Measurements from ENCODE around the gene OGFRL1. TPM values are rescaled to one million over a fixed set of nuclear protein-coding genes. Genes with fewer than 3 reads are reported as not detected.

OGFRL1 gene
- total RNA-seq, 2 experiments from 2014 or later: 5.3 to 6.1 TPM

DNA sequence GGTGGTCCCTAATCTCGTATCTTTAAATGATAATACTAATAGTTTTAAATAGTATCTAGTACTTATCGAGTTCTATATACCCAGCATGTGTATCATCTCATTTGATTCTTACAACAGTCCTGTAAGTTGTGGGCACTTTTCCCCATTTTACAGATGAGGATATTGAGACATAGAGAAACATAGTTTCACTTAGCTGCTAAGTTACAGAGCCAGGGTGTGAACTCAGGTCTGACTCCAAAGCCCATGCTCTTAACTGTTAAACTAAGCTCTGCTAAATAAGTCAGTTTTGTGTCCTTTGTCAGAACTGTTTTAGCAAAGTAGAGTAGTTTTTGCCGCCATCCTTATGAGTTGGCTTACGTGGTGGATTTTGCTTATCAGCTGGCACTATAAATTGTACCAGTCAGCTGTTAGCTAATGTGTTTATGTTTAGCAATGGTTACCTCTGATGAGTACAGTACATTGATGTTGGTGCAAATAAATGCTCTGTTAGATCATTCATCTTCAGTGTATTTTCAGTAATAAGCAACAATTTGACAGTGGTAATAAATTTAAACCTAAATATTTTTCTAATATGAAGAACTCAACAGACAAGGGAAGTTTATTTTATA lies 12.1 kb downstream of the OGFRL1 start:
- H3K9me3 Mint-ChIP-seq: no peaks in the 10 kb centered on the region
- H3K27me3 Mint-ChIP-seq: no peaks in the 10 kb centered on the region
- no peak overlapping the region for H3K4me3 Mint-ChIP-seq
- H3K36me3 Mint-ChIP-seq: peaks cover 8% of the 10 kb centered on the region
- DNase-seq: no peak
- H3K27ac Mint-ChIP-seq: no peak overlapping the region
- no peaks in the 10 kb centered on the region for H3K4me1 Mint-ChIP-seq

DNA sequence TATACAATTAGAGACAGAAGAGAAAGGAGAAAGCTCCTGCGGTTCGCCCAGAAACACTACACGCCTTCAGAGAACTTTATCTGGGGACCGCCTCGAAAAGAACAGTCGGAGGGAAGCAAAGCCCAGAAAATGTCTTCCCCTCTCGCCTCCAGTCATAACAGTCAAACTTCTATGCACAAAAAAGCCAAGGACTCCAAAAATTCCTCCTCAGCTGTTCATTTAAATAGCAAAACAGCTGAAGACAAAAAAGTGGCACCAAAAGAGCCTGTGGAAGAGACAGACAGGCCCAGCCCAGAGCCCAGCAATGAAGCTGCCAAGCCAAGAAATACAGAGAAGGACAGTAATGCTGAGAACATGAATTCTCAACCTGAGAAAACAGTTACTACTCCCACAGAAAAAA lies 12.9 kb downstream of the OGFRL1 start:
- no peak overlapping the region for H3K27ac Mint-ChIP-seq
- no peaks in the 10 kb centered on the region for H3K4me1 Mint-ChIP-seq
- H3K36me3 Mint-ChIP-seq: peaks cover 8% of the 10 kb centered on the region
- H3K27me3 Mint-ChIP-seq: no peaks in the 10 kb centered on the region
- H3K9me3 Mint-ChIP-seq: no peaks in the 10 kb centered on the region
- DNase-seq: no peak
- no peak overlapping the region for H3K4me3 Mint-ChIP-seq

GRCh38 chr6:71309656-71310055 lies 21.0 kb downstream of the OGFRL1 start:
- Mint-ChIP-seq H3K27ac (no peak overlapping the region), H3K4me1 (no peaks in the 10 kb centered on the region), H3K36me3 (no peaks in the 10 kb centered on the region)

GRCh38 chr6:71310261-71310660 lies 21.6 kb downstream of the OGFRL1 start:
- Mint-ChIP-seq H3K27ac (no peak overlapping the region), H3K9me3 (no peaks in the 10 kb centered on the region), H3K27me3 (peaks cover 6% of the 10 kb centered on the region), H3K4me1 (no peaks in the 10 kb centered on the region), H3K4me3 (no peak overlapping the region), H3K36me3 (no peaks in the 10 kb centered on the region)
- no peak for DNase-seq

More at GRCh38 chr6:71309656-71310055, 21.0 kb downstream of the OGFRL1 start:
- no peak for DNase-seq
- H3K27me3 Mint-ChIP-seq: peaks cover 4% of the 10 kb centered on the region
- H3K9me3 Mint-ChIP-seq: no peaks in the 10 kb centered on the region
- H3K4me3 Mint-ChIP-seq: no peak overlapping the region

DNA sequence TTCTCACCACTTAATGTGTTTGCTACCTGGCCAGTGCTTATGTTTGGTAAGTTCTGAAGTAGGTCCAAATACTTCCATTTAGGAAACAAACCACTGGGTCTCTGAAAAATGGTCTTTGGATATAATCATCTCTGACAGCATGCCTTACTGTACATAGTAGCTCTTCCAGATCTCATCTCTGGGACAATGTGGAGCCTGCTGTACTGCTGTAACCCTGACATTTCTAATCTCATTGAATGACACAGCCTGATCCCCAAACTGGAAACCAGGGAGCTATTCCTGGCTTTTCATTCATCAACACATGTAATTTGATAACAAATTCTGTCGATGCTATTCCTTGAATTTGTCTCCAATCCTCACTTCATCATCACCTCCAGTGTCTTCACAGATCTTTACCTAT lies 23.5 kb downstream of the OGFRL1 start:
- H3K36me3 Mint-ChIP-seq: no peaks in the 10 kb centered on the region
- H3K27ac Mint-ChIP-seq: no peak overlapping the region
- no peaks in the 10 kb centered on the region for H3K4me1 Mint-ChIP-seq
- peaks cover 8% of the 10 kb centered on the region for H3K27me3 Mint-ChIP-seq
- no peak for DNase-seq
- H3K9me3 Mint-ChIP-seq: no peaks in the 10 kb centered on the region
- H3K4me3 Mint-ChIP-seq: no peak overlapping the region

GRCh38 chr6:71317441-71317840 lies 28.8 kb downstream of the OGFRL1 start:
- H3K4me1 Mint-ChIP-seq: no peaks in the 10 kb centered on the region
- H3K27me3 Mint-ChIP-seq: peaks cover 11% of the 10 kb centered on the region
- no peaks in the 10 kb centered on the region for H3K36me3 Mint-ChIP-seq
- H3K27ac Mint-ChIP-seq: no peak overlapping the region
- no peak overlapping the region for H3K4me3 Mint-ChIP-seq
- DNase-seq: no peak
- H3K9me3 Mint-ChIP-seq: no peaks in the 10 kb centered on the region

DNA sequence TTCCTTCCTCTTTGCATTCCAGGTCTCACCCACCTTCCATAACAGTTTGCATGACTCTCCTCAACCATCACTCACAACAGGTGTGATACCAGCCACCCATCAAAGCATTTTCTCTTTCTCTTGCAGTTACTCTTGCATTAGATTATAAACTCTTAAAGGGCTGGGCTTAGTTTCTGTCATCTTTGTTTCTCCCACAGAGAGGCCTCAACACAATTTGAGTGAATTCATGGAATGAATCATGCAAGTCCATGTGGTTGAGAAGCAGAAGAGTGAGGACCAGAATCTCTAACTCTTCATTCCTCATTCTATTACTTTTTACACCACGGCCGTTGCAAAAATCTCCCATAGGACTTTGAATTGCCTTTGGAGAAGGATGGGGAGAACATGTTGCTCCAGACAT lies 31.4 kb downstream of the OGFRL1 start:
- Mint-ChIP-seq H3K36me3 (no peaks in the 10 kb centered on the region), H3K9me3 (no peaks in the 10 kb centered on the region), H3K27ac (no peak overlapping the region), H3K27me3 (peaks cover 17% of the 10 kb centered on the region), H3K4me1 (no peaks in the 10 kb centered on the region), H3K4me3 (no peak overlapping the region)
- no peak for DNase-seq

DNA sequence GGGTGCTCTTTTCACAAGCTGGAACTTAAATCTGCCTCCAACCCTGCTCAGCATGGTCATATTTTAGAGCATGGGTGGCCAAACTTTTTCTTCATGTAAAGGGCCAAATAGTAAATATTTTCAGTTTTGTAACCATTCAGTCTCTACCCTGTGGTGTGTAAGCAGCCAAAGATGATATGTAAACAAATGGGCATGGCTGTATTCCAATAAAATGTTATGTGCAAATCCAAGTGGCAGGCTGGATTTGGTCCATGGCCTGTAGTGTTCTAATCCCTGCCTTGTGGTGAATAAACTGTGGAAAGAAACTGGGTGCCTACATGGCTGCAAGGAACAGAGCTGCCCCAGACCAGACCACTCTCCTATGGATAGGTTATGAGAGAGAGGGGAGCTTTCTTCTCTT lies 32.7 kb downstream of the OGFRL1 start:
- H3K27ac Mint-ChIP-seq: no peak overlapping the region
- H3K36me3 Mint-ChIP-seq: no peaks in the 10 kb centered on the region
- H3K27me3 Mint-ChIP-seq: peaks cover 14% of the 10 kb centered on the region
- DNase-seq: no peak
- H3K9me3 Mint-ChIP-seq: no peaks in the 10 kb centered on the region
- no peaks in the 10 kb centered on the region for H3K4me1 Mint-ChIP-seq
- H3K4me3 Mint-ChIP-seq: no peak overlapping the region

GRCh38 chr6:71324194-71324785 lies 35.7 kb downstream of the OGFRL1 start:
- DNase-seq: no peak
- Mint-ChIP-seq H3K4me3 (no peak overlapping the region), H3K4me1 (no peaks in the 10 kb centered on the region), H3K36me3 (no peaks in the 10 kb centered on the region), H3K27me3 (peaks cover 11% of the 10 kb centered on the region), H3K9me3 (no peaks in the 10 kb centered on the region), H3K27ac (no peak overlapping the region)

GRCh38 chr6:71326611-71327010 lies 38.0 kb downstream of the OGFRL1 start:
- Mint-ChIP-seq H3K4me1 (no peaks in the 10 kb centered on the region), H3K27me3 (peaks cover 11% of the 10 kb centered on the region), H3K4me3 (no peak overlapping the region), H3K27ac (no peak overlapping the region), H3K36me3 (no peaks in the 10 kb centered on the region), H3K9me3 (no peaks in the 10 kb centered on the region)
- no peak for DNase-seq

- Mint-ChIP-seq H3K36me3 (no peaks in the 10 kb centered on the region), H3K27ac (no peak overlapping the region), H3K4me1 (peaks cover 6% of the 10 kb centered on the region), H3K9me3 (no peaks in the 10 kb centered on the region), H3K27me3 (no peaks in the 10 kb centered on the region), H3K4me3 (no peak overlapping the region)
- no peak for DNase-seq
These were observed 41.9 kb downstream of the OGFRL1 start for GRCh38 chr6:71330501-71330900.

DNA sequence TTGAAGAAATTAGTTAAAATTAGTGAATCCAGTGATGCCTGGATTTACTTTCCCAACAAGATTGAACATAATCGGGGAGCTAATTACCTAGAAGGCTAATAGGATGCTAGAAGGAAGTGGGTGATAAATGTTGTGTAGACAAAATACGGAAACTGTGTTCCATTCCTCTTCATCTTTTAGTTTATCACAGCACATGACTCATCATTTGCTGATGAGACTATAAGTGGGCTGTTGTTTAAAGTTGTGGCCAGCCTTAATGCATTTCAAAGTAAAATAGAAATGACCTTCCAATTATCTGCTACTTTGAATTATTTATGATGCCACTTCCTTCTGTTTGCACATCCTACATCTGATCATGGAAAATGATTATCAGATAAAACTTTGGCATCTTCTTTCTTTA lies 43.4 kb downstream of the OGFRL1 start:
- peaks cover 6% of the 10 kb centered on the region for H3K4me1 Mint-ChIP-seq
- no peak for DNase-seq
- H3K27ac Mint-ChIP-seq: no peak overlapping the region
- H3K27me3 Mint-ChIP-seq: no peaks in the 10 kb centered on the region
- H3K4me3 Mint-ChIP-seq: no peak overlapping the region
- H3K9me3 Mint-ChIP-seq: no peaks in the 10 kb centered on the region
- no peaks in the 10 kb centered on the region for H3K36me3 Mint-ChIP-seq

GRCh38 chr6:71333050-71333449 lies 44.4 kb downstream of the OGFRL1 start:
- Mint-ChIP-seq H3K4me3 (no peak overlapping the region), H3K9me3 (no peaks in the 10 kb centered on the region), H3K27ac (no peak overlapping the region), H3K4me1 (peaks cover 6% of the 10 kb centered on the region), H3K36me3 (no peaks in the 10 kb centered on the region), H3K27me3 (no peaks in the 10 kb centered on the region)
- DNase-seq: no peak

- DNase-seq: no peak
- Mint-ChIP-seq H3K27ac (no peak overlapping the region), H3K36me3 (no peaks in the 10 kb centered on the region), H3K4me1 (peaks cover 6% of the 10 kb centered on the region), H3K27me3 (no peaks in the 10 kb centered on the region), H3K4me3 (no peak overlapping the region), H3K9me3 (no peaks in the 10 kb centered on the region)
These were observed 45.1 kb downstream of the OGFRL1 start for GRCh38 chr6:71333697-71334096.

DNA sequence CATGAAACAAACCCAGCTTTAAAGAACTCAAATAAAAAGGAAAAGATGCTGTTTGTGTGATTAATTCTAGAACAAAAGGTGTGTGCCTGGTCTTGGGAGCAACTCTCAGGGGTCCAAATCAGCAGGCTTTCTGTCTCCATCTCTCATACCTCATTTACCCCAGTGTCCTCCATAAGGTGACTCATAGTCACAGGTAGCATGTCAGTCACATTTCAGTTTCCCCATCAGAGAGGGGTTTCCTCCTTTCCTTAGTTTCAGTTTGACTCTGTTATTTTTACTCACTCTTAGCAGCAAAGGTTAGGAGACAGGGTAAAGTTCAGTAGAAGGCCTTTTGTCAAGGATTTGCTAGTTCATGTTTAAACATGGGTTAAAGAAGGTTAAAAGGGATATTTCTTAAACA lies 46.2 kb downstream of the OGFRL1 start:
- peaks cover 6% of the 10 kb centered on the region for H3K4me1 Mint-ChIP-seq
- DNase-seq: no peak
- no peak overlapping the region for H3K27ac Mint-ChIP-seq
- no peaks in the 10 kb centered on the region for H3K27me3 Mint-ChIP-seq
- H3K4me3 Mint-ChIP-seq: no peak overlapping the region
- H3K9me3 Mint-ChIP-seq: no peaks in the 10 kb centered on the region
- no peaks in the 10 kb centered on the region for H3K36me3 Mint-ChIP-seq

- Mint-ChIP-seq H3K36me3 (no peaks in the 10 kb centered on the region), H3K4me3 (no peak overlapping the region), H3K4me1 (peaks cover 6% of the 10 kb centered on the region), H3K27ac (no peak overlapping the region), H3K9me3 (no peaks in the 10 kb centered on the region), H3K27me3 (no peaks in the 10 kb centered on the region)
- DNase-seq: no peak
These were observed 46.9 kb downstream of the OGFRL1 start for GRCh38 chr6:71335544-71335943.

Measured in activated naive CD8-positive, alpha-beta T cell treated with anti-CD3 and anti-CD28 coated beads for 36 hours (primary cell).